Naive thymus-derived CD4-positive, alpha-beta T cell (primary cell): ENCODE results near the gene UMAD1. TPM values are rescaled to one million over a fixed set of nuclear protein-coding genes. Genes with fewer than 3 reads are reported as not detected.

Experiments used
- ATAC-seq: fragments of 150-1000 bp; cut with Tn5 transposase; 2 replicates; pipeline ENCODE4 v1.10.0; 2021; ENCODE audit warnings: mild to moderate bottlenecking, moderate library complexity
- CTCF ChIA-PET: fragments of 350-600 bp; sonication (Branson Sonifier 250); formaldehyde crosslinking; loops from one replicate; lab custom pipeline; 2021; ENCODE audit warnings: antibody characterized with exemption; lab: Charles Lee
- POLR2A ChIA-PET: fragments of 350-600 bp; sonication (Branson Sonifier 250); formaldehyde crosslinking; loops from one replicate; lab custom pipeline; 2021; ENCODE audit warnings: antibody characterized with exemption, inconsistent platforms; lab: Charles Lee
- DNase-seq, 9 donors: peaks; one replicate each; pipeline versions ENCODE4 v3.0.0 to v3.0.0-alpha.2; 2020 to 2022; ENCODE audit warnings: mixed read lengths in 1 of 9
- H3K27ac ChIP-seq: one replicate; pipeline ENCODE4 v1.7.0; 2013; ENCODE audit warnings: mild to moderate bottlenecking, low read depth, low read length, moderate library complexity
- H3K27me3 ChIP-seq, 2 donors: one replicate each; pipeline ENCODE4 v1.7.0; 2013; ENCODE audit warnings: low read length in 2 of 2, mild to moderate bottlenecking in 2 of 2, moderate library complexity in 2 of 2; ENCODE audit not compliant: control insufficient read depth in 2 of 2, insufficient read depth in 2 of 2
- H3K36me3 ChIP-seq, 3 experiments: 1 replicate in 2 of 3; 2 replicates in 1 of 3; pipeline ENCODE4 v1.7.0; 2013; ENCODE audit warnings: low read length in 3 of 3, mild to moderate bottlenecking in 3 of 3, moderate library complexity in 1 of 3; ENCODE audit not compliant: insufficient read depth in 3 of 3, control insufficient read depth in 2 of 3
- H3K4me1 ChIP-seq, 2 donors: one replicate each; pipeline ENCODE4 v1.7.0; 2013; ENCODE audit warnings: low read length in 2 of 2, mild to moderate bottlenecking in 2 of 2, moderate library complexity in 1 of 2; ENCODE audit not compliant: control insufficient read depth in 2 of 2, insufficient read depth in 2 of 2
- H3K4me3 ChIP-seq: 2 replicates; pipeline ENCODE4 v1.7.0; 2013; ENCODE audit warnings: mild to moderate bottlenecking, low read length
- H3K9me3 ChIP-seq, 3 experiments: 1 replicate in 2 of 3; 2 replicates in 1 of 3; pipeline ENCODE4 v1.7.0; 2013; ENCODE audit warnings: low read length in 3 of 3; ENCODE audit not compliant: control insufficient read depth in 2 of 3
- H3K27ac Mint-ChIP-seq, 9 donors: one replicate each; pipeline ENCODE4 v1.8.0; 2020 to 2022; ENCODE audit warnings: mixed read lengths in 9 of 9, mild to moderate bottlenecking in 8 of 9, moderate library complexity in 5 of 9, inconsistent platforms in 2 of 9
- H3K27me3 Mint-ChIP-seq, 5 donors: one replicate each; pipeline ENCODE4 v1.8.0; 2021 to 2022; ENCODE audit warnings: mixed read lengths in 5 of 5, mild to moderate bottlenecking in 1 of 5
- H3K36me3 Mint-ChIP-seq, 5 donors: one replicate each; pipeline ENCODE4 v1.8.0; 2020 to 2022; ENCODE audit warnings: mixed read lengths in 5 of 5, mild to moderate bottlenecking in 3 of 5, inconsistent platforms in 1 of 5
- H3K4me1 Mint-ChIP-seq, 7 donors: one replicate each; pipeline ENCODE4 v1.8.0; 2020 to 2022; ENCODE audit warnings: mixed read lengths in 7 of 7, mild to moderate bottlenecking in 3 of 7, inconsistent platforms in 1 of 7
- H3K4me3 Mint-ChIP-seq, 10 donors: one replicate each; pipeline ENCODE4 v1.8.0; 2020 to 2022; ENCODE audit warnings: mild to moderate bottlenecking in 10 of 10, mixed read lengths in 10 of 10, moderate library complexity in 6 of 10, inconsistent platforms in 2 of 10
- H3K9me3 Mint-ChIP-seq, 11 donors: one replicate each; pipeline ENCODE4 v1.8.0; 2020 to 2022; ENCODE audit warnings: mixed read lengths in 11 of 11, mild to moderate bottlenecking in 4 of 11, inconsistent platforms in 1 of 11, moderate library complexity in 1 of 11
- intact Hi-C, 2 donors: fragments of 100-400 bp; cut with micrococcal nuclease; formaldehyde crosslinking; loops; one replicate each; pipeline ENCODE4 v1.15.1; 2023
- polyA plus RNA-seq, 2 donors: library from polyadenylated mRNA; unstranded; fragments of 300-500 nt; fragmentation: Illumina TruSeq; gene quantifications; one replicate each; pipeline ENCODE4 v1.2.3, GENCODE V29; 2021
- total RNA-seq, 6 experiments: library from RNA in 5 of 6; stranded (reverse) in 5 of 6; gene quantifications; 1 replicate in 5 of 6; 2 replicates in 1 of 6; pipeline ENCODE4 v1.2.3 and lab custom pipeline; 2021 to 2026

The UMAD1 gene
- total RNA-seq = 10 to 100 TPM; 11.4 to 28.5 (median 14.5) TPM
- 10 to 100 TPM; 26.7 to 28.6 TPM for polyA plus RNA-seq
- 6.7 reads per million, percentile 29 among the genes with 10 or more reads in this experiment for total RNA-seq (lab: John Stamatoyannopoulos, UW)

DNA sequence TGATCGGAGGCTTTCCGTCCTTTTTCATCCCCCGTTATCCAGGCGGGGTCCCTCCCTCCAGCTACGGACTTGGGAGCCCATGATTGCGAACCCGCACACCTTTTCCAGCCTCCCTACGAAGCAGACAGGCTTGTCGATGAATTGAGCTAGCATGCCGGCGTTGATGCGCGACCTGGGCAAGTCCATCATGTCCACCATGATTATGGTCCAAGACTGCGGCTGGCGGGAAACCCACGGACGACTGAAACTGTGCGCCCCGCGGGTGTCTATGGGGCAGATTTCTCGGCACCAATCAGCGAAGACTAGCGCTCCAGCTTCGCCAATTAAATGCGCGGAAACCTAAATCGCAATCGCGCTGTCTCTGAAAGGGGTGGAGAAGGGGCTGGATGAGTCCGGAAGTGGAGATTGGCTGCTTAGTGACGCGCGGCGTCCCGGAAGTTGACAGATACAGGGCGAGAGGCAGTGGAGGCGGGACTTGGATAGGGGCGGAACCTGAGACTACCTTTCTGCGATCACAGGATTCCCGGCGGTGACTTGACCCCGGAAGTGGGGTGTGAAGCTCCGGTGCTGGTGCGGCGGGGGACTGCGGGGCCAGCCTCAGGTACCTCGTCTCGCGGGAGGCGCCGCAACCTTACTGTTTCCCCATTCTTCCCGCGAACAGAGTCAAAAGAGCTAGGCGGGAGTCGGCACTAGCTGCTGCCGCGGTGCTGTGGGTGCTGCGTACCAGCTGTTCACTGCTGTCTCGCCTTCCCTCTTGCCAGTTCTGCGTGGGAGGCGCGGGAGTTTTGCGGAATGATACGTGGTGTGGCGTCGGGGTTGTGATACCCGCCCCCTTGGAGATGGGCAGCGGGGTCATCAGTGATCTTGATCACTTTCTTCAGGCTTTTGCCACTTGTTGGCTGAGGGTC lies at the start of gene UMAD1:
UMAD1 (plus strand) TSS at position 532 of the 908 bp plus-strand sequence. CDS start 32,620 bp downstream, outside the sequence.
- Mint-ChIP-seq H3K36me3 (peaks cover 1 to 37% (median 21%) of the 10 kb centered on the region in 5 donors), H3K4me3 (peak within 1 kb of the TSS; percentile 90 to 98 (median 96))

DNA sequence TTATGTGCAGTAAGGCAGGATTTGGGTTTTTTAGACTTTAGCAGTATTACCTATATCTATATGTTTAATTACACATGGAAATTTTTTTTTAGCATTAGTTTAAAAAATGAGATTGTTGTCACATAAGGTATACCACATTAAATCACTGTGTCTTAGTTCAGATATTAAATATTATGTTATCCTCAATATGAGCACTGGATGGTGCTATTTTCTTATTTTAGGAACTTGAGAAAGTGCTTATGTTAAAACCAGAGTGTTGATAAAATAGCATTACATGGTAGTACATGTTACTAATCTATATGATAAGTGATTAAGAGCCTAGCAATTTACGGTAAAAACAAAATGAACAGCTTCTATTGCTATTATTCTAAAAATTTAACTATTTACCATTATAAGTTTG lies 45.1 kb upstream of the UMAD1 start:
- peaks cover 0 to 15% (median 0%) of the 10 kb centered on the region in 3 experiments for H3K36me3 ChIP-seq
- Mint-ChIP-seq H3K4me1 (no peaks in the 10 kb centered on the region), H3K4me3 (no peak overlapping the region), H3K27ac (no peak overlapping the region), H3K9me3 (peaks cover 0 to 7% (median 0%) of the 10 kb centered on the region in 11 donors), H3K36me3 (peaks cover 0 to 42% (median 16%) of the 10 kb centered on the region in 5 donors), H3K27me3 (no peaks in the 10 kb centered on the region)
- ChIA-PET CTCF (interaction anchor here (0.8 to 4.2 kb wide), 10 partner anchors 10 to 701 kb away, joined by 3 to 24 read pairs (median 7); partner anchors contain the start of gene UMAD1), POLR2A (no interaction called here)
- H3K27me3 ChIP-seq = no peaks in the 10 kb centered on the region
- no peak overlapping the region for H3K4me3 ChIP-seq
- DNase-seq (peak in 6 of 9 donors; percentile 14 to 45 (median 36)), ATAC-seq (peak; percentile 65)
- peaks cover 0 to 3% of the 10 kb centered on the region in 2 donors for H3K4me1 ChIP-seq
- H3K9me3 ChIP-seq = no peaks in the 10 kb centered on the region
- intact Hi-C loops = loop anchor here (1.0 to 5.0 kb wide), 10 partner anchors 42 to 702 kb away; no protein-coding TSS in a partner anchor
- H3K27ac ChIP-seq = no peak overlapping the region

More for the DNA sequence above, at the start of gene UMAD1:
- H3K4me1 Mint-ChIP-seq = peaks cover 31 to 67% (median 55%) of the 10 kb centered on the region in 7 donors
- Histone ChIP-seq H3K27ac (peak within 1 kb of the TSS; percentile 98), H3K27me3 (no peaks in the 10 kb centered on the region), H3K4me3 (peak within 1 kb of the TSS; percentile 79), H3K36me3 (peaks cover 0 to 9% (median 4%) of the 10 kb centered on the region in 3 experiments), H3K9me3 (no peaks in the 10 kb centered on the region), H3K4me1 (peaks cover 14 to 19% of the 10 kb centered on the region in 2 donors)
- ChIA-PET CTCF (interaction anchor here (0.8 to 1.5 kb wide), 3 partner anchors 41 to 125 kb away, joined by 3 to 5 read pairs (median 3); no protein-coding TSS in a partner anchor), POLR2A (interaction anchor here (0.6 to 2.9 kb wide), 26 partner anchors 9 to 551 kb away, joined by 3 to 37 read pairs (median 4); partner anchors contain the start of gene GLCCI1)
- H3K9me3 Mint-ChIP-seq = peaks cover 0 to 5% (median 0%) of the 10 kb centered on the region in 11 donors
- no peaks in the 10 kb centered on the region for H3K27me3 Mint-ChIP-seq
- peak within 1 kb of the TSS; percentile 97 to 99 (median 98) for H3K27ac Mint-ChIP-seq
- peak; percentile 97 for ATAC-seq
- peak; percentile 86 to 100 (median 99) for DNase-seq
- intact Hi-C loops = loop anchor here (1.0 to 2.0 kb wide), 12 partner anchors 40 to 1192 kb away; partner anchors contain the start of genes C1GALT1 (in 2 of the 2), GLCCI1 (in 2 of the 2) and MIOS (in 1 of the 2)

DNA sequence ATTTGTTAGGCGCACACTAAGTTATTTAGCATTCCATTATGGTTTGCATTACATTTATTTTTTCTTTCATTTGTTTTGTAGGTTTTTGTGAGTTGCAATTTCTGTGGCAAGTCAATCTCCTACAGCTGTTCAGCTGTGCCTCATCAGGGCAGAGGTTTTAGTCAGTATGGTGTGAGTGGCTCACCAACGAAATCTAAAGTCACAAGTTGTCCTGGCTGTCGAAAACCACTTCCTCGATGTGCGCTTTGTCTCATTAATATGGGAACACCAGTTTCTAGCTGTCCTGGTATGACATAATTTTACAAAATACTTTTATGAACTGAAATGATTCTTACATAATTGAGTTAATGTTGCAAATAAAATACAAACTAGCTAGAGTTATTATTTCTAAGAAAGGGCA lies 44.4 kb upstream of the UMAD1 start:
- H3K4me3 Mint-ChIP-seq = no peak overlapping the region
- H3K9me3 ChIP-seq = no peaks in the 10 kb centered on the region
- H3K27ac Mint-ChIP-seq = no peak overlapping the region
- peaks cover 0 to 3% of the 10 kb centered on the region in 2 donors for H3K4me1 ChIP-seq
- H3K4me3 ChIP-seq = no peak overlapping the region
- H3K27me3 Mint-ChIP-seq = no peaks in the 10 kb centered on the region
- peaks cover 0 to 14% (median 0%) of the 10 kb centered on the region in 11 donors for H3K9me3 Mint-ChIP-seq
- H3K27me3 ChIP-seq = no peaks in the 10 kb centered on the region
- H3K4me1 Mint-ChIP-seq = no peaks in the 10 kb centered on the region
- ATAC-seq (peak; percentile 45), DNase-seq (no peak)
- POLR2A ChIA-PET = interaction anchor here (1.0 kb wide), 1 partner anchor 402 kb away, joined by 3 read pairs; no protein-coding TSS in a partner anchor
- CTCF ChIA-PET = interaction anchor here (1.0 to 4.2 kb wide), 9 partner anchors 44 to 700 kb away, joined by 3 to 24 read pairs (median 7); partner anchors contain the start of gene UMAD1
- H3K36me3 Mint-ChIP-seq = peaks cover 0 to 42% (median 19%) of the 10 kb centered on the region in 5 donors
- H3K36me3 ChIP-seq = peaks cover 0 to 12% (median 0%) of the 10 kb centered on the region in 3 experiments
- H3K27ac ChIP-seq = no peak overlapping the region
- intact Hi-C loops = loop anchor here (5.0 kb wide), 3 partner anchors 41 to 701 kb away; no protein-coding TSS in a partner anchor

DNA sequence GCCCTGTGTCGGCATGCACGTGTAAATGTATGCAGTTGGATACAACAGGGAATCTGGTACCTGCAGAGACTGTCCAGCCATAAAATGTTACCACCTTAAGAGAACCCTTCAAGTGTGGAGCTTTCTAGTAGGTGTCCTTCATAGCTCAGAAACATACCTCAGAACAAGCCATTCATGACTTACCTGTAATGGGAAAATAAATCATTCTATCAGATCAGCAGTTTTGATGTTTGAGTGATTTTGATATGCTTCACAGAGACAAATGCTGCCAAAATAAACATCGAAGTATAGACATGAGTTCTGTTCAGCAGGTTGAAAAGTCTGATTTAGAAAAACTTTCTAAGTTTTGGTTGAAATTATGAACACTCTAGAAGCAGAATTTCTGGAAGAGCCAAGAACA lies 33.5 kb upstream of the UMAD1 start:
- CTCF ChIA-PET = no interaction called here
- H3K9me3 ChIP-seq = no peaks in the 10 kb centered on the region
- H3K27me3 ChIP-seq = no peaks in the 10 kb centered on the region
- POLR2A ChIA-PET = no interaction called here
- H3K4me1 ChIP-seq = no peaks in the 10 kb centered on the region
- H3K4me3 ChIP-seq = no peak overlapping the region
- ATAC-seq (no peak), DNase-seq (no peak)
- Mint-ChIP-seq H3K27me3 (no peaks in the 10 kb centered on the region), H3K27ac (no peak overlapping the region), H3K4me3 (no peak overlapping the region), H3K4me1 (no peaks in the 10 kb centered on the region), H3K36me3 (peaks cover 0 to 14% (median 8%) of the 10 kb centered on the region in 5 donors), H3K9me3 (no peaks in the 10 kb centered on the region)
- intact Hi-C loops = no loop called here
- no peak overlapping the region for H3K27ac ChIP-seq
- peaks cover 0 to 4% (median 4%) of the 10 kb centered on the region in 3 experiments for H3K36me3 ChIP-seq

DNA sequence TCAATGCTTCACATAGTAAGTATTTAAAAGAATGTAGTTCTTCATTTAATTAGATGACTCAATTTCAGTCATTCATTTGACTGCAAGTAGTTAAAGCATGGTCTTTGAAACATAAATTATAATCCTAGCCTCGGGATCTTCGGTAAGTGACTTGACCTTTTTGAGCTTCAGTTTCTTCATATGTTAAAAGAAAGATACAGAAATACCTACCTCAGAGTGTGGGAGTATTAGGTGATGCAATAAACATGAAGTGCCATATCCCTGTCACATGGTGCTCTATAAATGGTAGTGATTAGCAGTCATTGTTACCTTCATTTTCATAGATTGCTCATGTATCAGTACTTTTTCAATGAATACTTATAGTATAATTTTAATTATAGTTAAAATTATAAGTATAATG lies 31.2 kb upstream of the UMAD1 start:
- Mint-ChIP-seq H3K4me3 (no peak overlapping the region), H3K4me1 (no peaks in the 10 kb centered on the region), H3K36me3 (peaks cover 0 to 10% (median 8%) of the 10 kb centered on the region in 5 donors), H3K27ac (no peak overlapping the region), H3K9me3 (no peaks in the 10 kb centered on the region), H3K27me3 (no peaks in the 10 kb centered on the region)
- H3K9me3 ChIP-seq = no peaks in the 10 kb centered on the region
- H3K27ac ChIP-seq = no peak overlapping the region
- POLR2A ChIA-PET = no interaction called here
- H3K27me3 ChIP-seq = no peaks in the 10 kb centered on the region
- ATAC-seq (no peak), DNase-seq (no peak)
- H3K4me1 ChIP-seq = no peaks in the 10 kb centered on the region
- no peak overlapping the region for H3K4me3 ChIP-seq
- H3K36me3 ChIP-seq = peaks cover 0 to 4% (median 4%) of the 10 kb centered on the region in 3 experiments
- CTCF ChIA-PET = no interaction called here
- intact Hi-C loops = no loop called here

DNA sequence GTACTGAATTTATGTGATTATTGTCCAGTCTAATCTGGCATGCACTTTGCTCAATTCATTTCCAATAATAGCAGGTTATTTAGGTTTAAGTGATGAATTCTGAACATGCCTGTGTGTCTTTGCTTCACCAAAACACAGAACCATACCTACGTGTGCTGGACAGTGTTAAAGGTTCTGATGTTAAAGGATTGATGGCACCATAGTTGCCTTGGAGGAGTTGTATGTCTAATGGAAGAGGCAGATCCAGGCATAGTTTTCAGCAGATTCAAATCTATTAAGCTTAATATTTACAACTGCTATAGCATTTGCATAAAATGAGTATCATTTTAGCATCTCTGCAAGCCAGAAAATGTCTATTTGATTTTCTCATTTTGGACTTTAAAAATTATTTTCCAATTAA lies 28.0 kb upstream of the UMAD1 start:
- H3K27ac Mint-ChIP-seq = no peak overlapping the region
- DNase-seq (no peak), ATAC-seq (no peak)
- no peaks in the 10 kb centered on the region for H3K9me3 Mint-ChIP-seq
- H3K4me3 ChIP-seq = no peak overlapping the region
- no peaks in the 10 kb centered on the region for H3K4me1 ChIP-seq
- H3K27ac ChIP-seq = no peak overlapping the region
- CTCF ChIA-PET = no interaction called here
- H3K9me3 ChIP-seq = no peaks in the 10 kb centered on the region
- POLR2A ChIA-PET = no interaction called here
- H3K36me3 ChIP-seq = peaks cover 0 to 4% (median 0%) of the 10 kb centered on the region in 3 experiments
- intact Hi-C loops = no loop called here
- H3K27me3 Mint-ChIP-seq = no peaks in the 10 kb centered on the region
- H3K4me1 Mint-ChIP-seq = peaks cover 0 to 12% (median 6%) of the 10 kb centered on the region in 7 donors
- no peak overlapping the region for H3K4me3 Mint-ChIP-seq
- H3K36me3 Mint-ChIP-seq = peaks cover 0 to 8% (median 5%) of the 10 kb centered on the region in 5 donors
- H3K27me3 ChIP-seq = no peaks in the 10 kb centered on the region
